Dendritic cell treated with granulocyte-macrophage colony-stimulating factor and Interleukin-4, amounts not matched to agents 40 ng/mL and 50 ng/mL, for 4 days (primary cell): ENCODE measurements around the gene MMP24.
"Not testable (repeated sequence)": the region's sequence is repeated elsewhere in the genome, so short reads cannot be mapped to it uniquely, and the experiment has no call there.

Experiments used
- H3K27ac Mint-ChIP-seq: one replicate; pipeline ENCODE4 v1.8.0; 2022; ENCODE audit warnings: mild to moderate bottlenecking, mixed read lengths
- H3K27me3 Mint-ChIP-seq: one replicate; pipeline ENCODE4 v1.8.0; 2022; ENCODE audit warnings: mild to moderate bottlenecking, mixed read lengths
- H3K36me3 Mint-ChIP-seq: one replicate; pipeline ENCODE4 v1.8.0; 2022; ENCODE audit warnings: low read depth, mixed read lengths
- H3K4me1 Mint-ChIP-seq: one replicate; pipeline ENCODE4 v1.8.0; 2022; ENCODE audit warnings: low read depth, mixed read lengths
- H3K4me3 Mint-ChIP-seq: one replicate; pipeline ENCODE4 v1.8.0; 2022; ENCODE audit warnings: mild to moderate bottlenecking, moderate library complexity, mixed read lengths
- H3K9me3 Mint-ChIP-seq: one replicate; pipeline ENCODE4 v1.8.0; 2022; ENCODE audit warnings: mixed read lengths
- intact Hi-C: fragments of 100-400 bp; cut with micrococcal nuclease; formaldehyde crosslinking; loops from one replicate; pipeline ENCODE4 v1.15.0; 2022

The MMP24 gene

GRCh38 chr20:35199740-35200139 lies 26.8 kb upstream of the MMP24 start:
- Mint-ChIP-seq H3K36me3 (peaks cover 17% of the 10 kb centered on the region), H3K27ac (no peak overlapping the region), H3K9me3 (peaks cover 35% of the 10 kb centered on the region), H3K27me3 (no peaks in the 10 kb centered on the region), H3K4me3 (no peak overlapping the region), H3K4me1 (no peaks in the 10 kb centered on the region)
- intact Hi-C loops: no loop called here

- H3K9me3 Mint-ChIP-seq: peaks cover 35% of the 10 kb centered on the region
- no peaks in the 10 kb centered on the region for H3K27me3 Mint-ChIP-seq
- H3K27ac Mint-ChIP-seq: no peak overlapping the region
- intact Hi-C loops: no loop called here
- H3K36me3 Mint-ChIP-seq: peaks cover 17% of the 10 kb centered on the region
- no peaks in the 10 kb centered on the region for H3K4me1 Mint-ChIP-seq
- H3K4me3 Mint-ChIP-seq: no peak overlapping the region
Observed at GRCh38 chr20:35200267-35200666, 26.2 kb upstream of the MMP24 start.

- Mint-ChIP-seq H3K9me3 (peaks cover 29% of the 10 kb centered on the region), H3K36me3 (peaks cover 17% of the 10 kb centered on the region)
- H3K4me3 Mint-ChIP-seq, H3K27me3 Mint-ChIP-seq, intact Hi-C loops, H3K4me1 Mint-ChIP-seq, H3K27ac Mint-ChIP-seq: not testable (repeated sequence)
Observed at GRCh38 chr20:35201467-35201866, 25.0 kb upstream of the MMP24 start.

DNA sequence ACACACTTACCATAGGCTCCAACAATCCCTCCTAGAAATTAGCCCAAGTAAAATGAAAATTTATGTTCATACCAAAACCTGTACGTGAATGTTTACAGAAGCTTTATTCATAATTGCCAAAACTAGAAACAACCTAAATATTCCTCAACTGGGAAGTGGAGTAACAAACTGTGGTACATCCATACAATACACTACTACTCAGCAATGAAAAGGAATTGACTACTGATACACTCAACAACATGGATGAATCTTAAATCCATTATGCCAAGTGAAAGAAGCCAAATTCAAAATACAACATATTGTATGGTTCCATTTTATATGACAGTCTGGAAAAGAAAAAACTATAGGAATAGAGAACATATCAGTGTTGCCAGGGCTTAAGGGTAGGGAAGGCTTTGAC lies 19.7 kb upstream of the MMP24 start:
- Mint-ChIP-seq H3K27ac (no peak overlapping the region), H3K36me3 (peaks cover 7% of the 10 kb centered on the region), H3K27me3 (no peaks in the 10 kb centered on the region), H3K9me3 (no peaks in the 10 kb centered on the region), H3K4me3 (no peak overlapping the region), H3K4me1 (no peaks in the 10 kb centered on the region)
- intact Hi-C loops: no loop called here

DNA sequence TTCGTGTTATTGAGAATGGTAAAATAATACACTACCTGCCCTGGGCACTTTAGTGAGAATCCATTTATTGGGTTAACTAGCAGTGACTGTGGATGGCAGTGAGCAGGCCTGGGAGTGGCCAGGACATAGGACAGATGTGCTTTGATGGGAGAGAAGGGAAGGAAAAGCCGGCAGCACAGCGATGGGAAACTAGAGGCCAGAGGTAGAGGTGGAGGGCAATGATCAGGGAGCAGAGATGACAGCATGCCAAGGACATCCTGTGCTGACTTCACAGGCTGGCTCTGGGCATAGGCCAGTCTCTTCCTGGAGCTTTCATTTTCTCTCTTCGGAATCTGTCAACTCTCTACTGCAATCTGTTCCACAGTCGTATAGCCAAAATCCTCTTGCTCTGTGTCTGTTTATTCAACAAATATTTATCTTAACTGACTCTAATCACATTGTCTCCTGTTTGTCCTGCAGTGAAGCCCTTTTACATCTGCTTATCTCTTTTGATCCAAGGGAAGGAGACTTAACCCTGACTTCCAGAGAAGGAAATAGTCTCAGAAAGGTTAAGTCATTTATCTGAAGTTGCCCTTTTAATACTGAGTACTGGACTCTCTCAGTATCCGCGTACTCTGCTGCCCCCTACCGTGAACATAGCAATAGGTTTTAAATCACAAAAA lies 18.4 kb upstream of the MMP24 start:
- intact Hi-C loops: loop anchor here (1.0 kb wide), 2 partner anchors 63 to 112 kb away; no protein-coding TSS in a partner anchor
- Mint-ChIP-seq H3K4me1 (no peaks in the 10 kb centered on the region), H3K9me3 (no peaks in the 10 kb centered on the region), H3K4me3 (no peak overlapping the region), H3K27me3 (no peaks in the 10 kb centered on the region), H3K36me3 (peaks cover 7% of the 10 kb centered on the region), H3K27ac (no peak overlapping the region)

GRCh38 chr20:35215066-35215956 lies 11.2 kb upstream of the MMP24 start:
- no peak overlapping the region for H3K4me3 Mint-ChIP-seq
- H3K9me3 Mint-ChIP-seq: no peaks in the 10 kb centered on the region
- peaks cover 36% of the 10 kb centered on the region for H3K36me3 Mint-ChIP-seq
- H3K27ac Mint-ChIP-seq: no peak overlapping the region
- intact Hi-C loops: no loop called here
- no peaks in the 10 kb centered on the region for H3K4me1 Mint-ChIP-seq
- H3K27me3 Mint-ChIP-seq: peaks cover 2% of the 10 kb centered on the region

- Mint-ChIP-seq H3K4me3 (no peak overlapping the region), H3K27me3 (peaks cover 2% of the 10 kb centered on the region), H3K9me3 (no peaks in the 10 kb centered on the region), H3K4me1 (no peaks in the 10 kb centered on the region), H3K27ac (no peak overlapping the region), H3K36me3 (peaks cover 30% of the 10 kb centered on the region)
- intact Hi-C loops: no loop called here
Observed at GRCh38 chr20:35216541-35216940, 9.9 kb upstream of the MMP24 start.

DNA sequence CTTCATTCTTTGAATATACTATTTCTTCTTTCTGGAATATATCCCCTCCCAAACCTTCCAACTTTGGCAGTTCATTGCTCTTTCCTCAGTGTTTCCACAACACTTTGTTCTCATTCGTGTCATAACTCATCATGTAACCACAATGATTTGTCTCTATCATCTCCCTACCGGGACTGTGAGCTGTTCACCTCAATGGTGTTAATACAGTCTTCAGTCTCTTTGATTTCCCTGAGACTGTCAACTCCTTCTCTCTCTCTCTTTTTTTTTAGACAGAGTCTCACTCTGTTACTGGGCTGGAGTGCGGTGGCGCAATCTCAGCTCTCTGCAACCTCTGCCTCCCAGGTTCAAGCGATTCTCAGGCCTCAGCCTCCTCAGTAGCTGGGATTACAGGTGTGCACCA lies 2.5 kb upstream of the MMP24 start:
- Mint-ChIP-seq H3K27ac (no peak overlapping the region), H3K4me1 (peaks cover 19% of the 10 kb centered on the region), H3K27me3 (peaks cover 45% of the 10 kb centered on the region), H3K36me3 (peaks cover 8% of the 10 kb centered on the region), H3K9me3 (no peaks in the 10 kb centered on the region), H3K4me3 (no peak overlapping the region)
- intact Hi-C loops: no loop called here

- H3K9me3 Mint-ChIP-seq: no peaks in the 10 kb centered on the region
- H3K27ac Mint-ChIP-seq: no peak overlapping the region
- peaks cover 8% of the 10 kb centered on the region for H3K36me3 Mint-ChIP-seq
- peaks cover 19% of the 10 kb centered on the region for H3K4me1 Mint-ChIP-seq
- H3K4me3 Mint-ChIP-seq: no peak overlapping the region
- peaks cover 47% of the 10 kb centered on the region for H3K27me3 Mint-ChIP-seq
- intact Hi-C loops: no loop called here
Observed at GRCh38 chr20:35224536-35224935, 2.0 kb upstream of the MMP24 start.

- peaks cover 9% of the 10 kb centered on the region for H3K36me3 Mint-ChIP-seq
- intact Hi-C loops: no loop called here
- peak overlapping the region; percentile 44 for H3K4me3 Mint-ChIP-seq
- H3K27ac Mint-ChIP-seq: peak overlapping the region; percentile 35
- H3K4me1 Mint-ChIP-seq: peaks cover 19% of the 10 kb centered on the region
- H3K27me3 Mint-ChIP-seq: peaks cover 49% of the 10 kb centered on the region
- no peaks in the 10 kb centered on the region for H3K9me3 Mint-ChIP-seq
Observed at GRCh38 chr20:35225319-35226125, 968 bp upstream of the MMP24 start.

- intact Hi-C loops: no loop called here
- Mint-ChIP-seq H3K36me3 (peaks cover 18% of the 10 kb centered on the region), H3K27ac (no peak overlapping the region), H3K27me3 (peaks cover 49% of the 10 kb centered on the region), H3K4me3 (peak overlapping the region; percentile 61), H3K9me3 (no peaks in the 10 kb centered on the region), H3K4me1 (peaks cover 19% of the 10 kb centered on the region)
Observed at GRCh38 chr20:35226884-35227681, 593 bp downstream of the MMP24 start.

DNA sequence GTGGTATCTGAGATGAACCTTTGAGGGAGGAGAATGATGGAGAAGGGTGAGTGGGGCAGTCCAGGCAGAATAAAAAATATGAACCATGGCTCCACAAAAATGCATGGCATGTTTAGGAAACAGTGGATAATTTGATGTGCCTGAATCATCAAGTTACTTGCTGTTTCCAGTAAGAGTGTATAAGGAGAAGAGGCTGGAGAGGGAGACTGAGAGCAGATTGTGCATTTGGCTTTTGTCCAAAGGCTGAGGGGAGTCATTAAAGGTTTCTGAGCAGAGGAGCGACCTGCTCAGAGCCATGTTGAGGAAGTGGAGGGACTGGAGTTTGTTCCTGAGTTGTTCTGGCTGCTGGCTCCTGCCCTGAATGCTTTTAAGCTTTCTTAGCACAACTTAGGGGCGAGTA lies 6.1 kb downstream of the MMP24 start:
- Mint-ChIP-seq H3K36me3 (peaks cover 50% of the 10 kb centered on the region), H3K4me3 (no peak overlapping the region), H3K27ac (no peak overlapping the region), H3K4me1 (no peaks in the 10 kb centered on the region), H3K27me3 (peaks cover 18% of the 10 kb centered on the region), H3K9me3 (no peaks in the 10 kb centered on the region)
- intact Hi-C loops: no loop called here

DNA sequence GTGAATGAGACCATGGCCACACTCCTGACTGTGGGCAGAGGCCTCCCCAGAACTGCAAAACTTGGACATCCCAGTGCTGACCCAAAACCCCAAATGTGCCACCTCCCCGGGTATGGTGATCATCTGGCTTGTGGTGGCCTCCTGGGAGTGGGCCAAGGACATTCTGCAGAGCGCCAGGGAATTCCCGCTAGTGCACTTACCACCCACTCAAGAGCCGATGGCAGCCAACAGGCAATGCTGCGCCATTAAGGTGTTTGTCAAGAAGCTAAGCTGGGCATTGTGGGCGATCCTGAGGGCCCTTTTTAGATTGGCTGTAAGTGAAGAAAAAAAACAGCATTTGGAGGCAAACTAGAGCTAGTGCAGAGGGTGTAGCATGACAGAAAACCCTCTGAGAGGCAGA lies 9.4 kb downstream of the MMP24 start:
- Mint-ChIP-seq H3K27ac (no peak overlapping the region), H3K27me3 (no peaks in the 10 kb centered on the region), H3K4me3 (no peak overlapping the region), H3K4me1 (peaks cover 23% of the 10 kb centered on the region), H3K36me3 (peaks cover 46% of the 10 kb centered on the region), H3K9me3 (no peaks in the 10 kb centered on the region)
- intact Hi-C loops: no loop called here
